HPDE6-E6E7 (cell line): ENCODE results near the gene APCDD1L.

ENCODE experiments used
- DNase-seq: peaks from one replicate; pipeline ENCODE4 v3.0.0; 2011; ENCODE audit warnings: missing footprints; ENCODE audit errors: extremely low spot score

APCDD1L gene

GRCh38 chr20:58492074-58492718 is 23.0 kb downstream of the APCDD1L start:
- DNase-seq = no peak

DNA sequence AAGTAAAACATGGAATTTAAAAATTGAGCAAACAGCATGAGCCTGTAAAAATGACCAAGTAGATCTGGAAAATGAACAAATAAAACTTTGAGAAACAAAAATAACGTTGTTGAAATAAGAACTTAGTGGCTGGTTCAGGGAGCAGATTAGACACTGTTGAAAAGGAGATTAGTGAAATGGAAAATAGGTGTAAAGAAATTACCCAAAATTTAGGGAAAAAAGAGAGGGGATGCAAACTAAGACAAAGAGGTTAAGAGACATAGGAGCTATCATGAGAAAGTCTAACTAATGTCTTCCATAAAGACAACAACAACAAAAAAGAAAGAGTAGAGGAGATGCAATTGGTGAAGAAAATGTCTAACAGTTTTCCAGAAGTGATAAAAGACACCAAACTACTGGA is 29.0 kb downstream of the APCDD1L start:
- DNase-seq = no peak

GRCh38 chr20:58485393-58485792 is 29.8 kb downstream of the APCDD1L start:
- DNase-seq = no peak

DNA sequence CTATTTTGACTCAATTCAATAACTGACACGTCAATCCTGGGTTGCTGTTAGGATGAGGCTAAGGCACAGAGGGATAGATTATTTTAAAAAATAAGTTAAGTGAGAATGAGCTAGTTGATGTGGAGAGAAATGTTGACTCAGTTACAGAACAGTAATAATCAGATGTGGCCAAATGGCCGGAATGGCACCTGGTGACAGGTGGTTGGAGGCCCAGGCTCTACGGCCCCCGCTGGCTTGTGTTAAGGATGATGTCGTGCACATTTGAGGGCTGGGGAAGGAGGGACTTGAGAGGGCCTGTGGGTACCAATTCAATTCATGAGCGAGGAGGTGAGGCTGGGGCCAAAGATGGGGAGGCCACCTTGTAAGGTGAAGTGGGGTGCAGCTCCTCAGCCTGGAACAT is 31.7 kb downstream of the APCDD1L start:
- no peak for DNase-seq

- DNase-seq = no peak
Measured at GRCh38 chr20:58483051-58483450, 32.1 kb downstream of the APCDD1L start.

- no peak for DNase-seq
Measured at GRCh38 chr20:58482416-58482815, 32.8 kb downstream of the APCDD1L start.

DNA sequence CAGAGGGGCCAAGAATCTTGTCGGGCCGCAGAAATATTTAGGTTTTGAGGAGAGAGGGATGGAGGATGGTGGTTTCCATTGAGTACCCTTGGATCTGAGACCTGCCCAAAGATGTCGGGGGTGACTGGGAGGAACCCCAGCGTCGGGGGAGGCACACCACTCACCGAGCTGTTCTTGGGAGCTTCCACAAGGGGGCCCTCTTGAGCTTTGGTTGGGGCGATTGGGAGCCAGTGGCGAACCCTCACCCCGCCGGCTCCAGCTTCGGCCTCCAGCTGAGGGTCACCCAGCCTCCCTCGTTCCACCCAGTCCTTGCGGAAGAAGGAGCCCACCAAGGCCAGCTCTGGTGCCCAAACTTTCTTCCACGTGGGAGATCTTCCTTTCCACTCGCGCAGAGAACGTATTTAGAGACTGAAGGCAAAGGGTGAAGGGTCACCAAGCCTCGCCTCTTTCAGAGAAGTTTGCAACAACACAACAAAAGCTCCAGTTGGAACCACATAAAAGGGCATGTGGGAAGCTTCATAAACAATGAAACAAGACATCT is 33.6 kb downstream of the APCDD1L start:
- DNase-seq = peak; percentile 68

- no peak for DNase-seq
Measured at GRCh38 chr20:58480551-58481336, 34.5 kb downstream of the APCDD1L start.

- no peak for DNase-seq
Measured at GRCh38 chr20:58479726-58480440, 35.3 kb downstream of the APCDD1L start.

- DNase-seq = no peak
Measured at GRCh38 chr20:58478141-58478805, 36.9 kb downstream of the APCDD1L start.

- DNase-seq = no peak
Measured at GRCh38 chr20:58475466-58475865, 39.7 kb downstream of the APCDD1L start.

DNA sequence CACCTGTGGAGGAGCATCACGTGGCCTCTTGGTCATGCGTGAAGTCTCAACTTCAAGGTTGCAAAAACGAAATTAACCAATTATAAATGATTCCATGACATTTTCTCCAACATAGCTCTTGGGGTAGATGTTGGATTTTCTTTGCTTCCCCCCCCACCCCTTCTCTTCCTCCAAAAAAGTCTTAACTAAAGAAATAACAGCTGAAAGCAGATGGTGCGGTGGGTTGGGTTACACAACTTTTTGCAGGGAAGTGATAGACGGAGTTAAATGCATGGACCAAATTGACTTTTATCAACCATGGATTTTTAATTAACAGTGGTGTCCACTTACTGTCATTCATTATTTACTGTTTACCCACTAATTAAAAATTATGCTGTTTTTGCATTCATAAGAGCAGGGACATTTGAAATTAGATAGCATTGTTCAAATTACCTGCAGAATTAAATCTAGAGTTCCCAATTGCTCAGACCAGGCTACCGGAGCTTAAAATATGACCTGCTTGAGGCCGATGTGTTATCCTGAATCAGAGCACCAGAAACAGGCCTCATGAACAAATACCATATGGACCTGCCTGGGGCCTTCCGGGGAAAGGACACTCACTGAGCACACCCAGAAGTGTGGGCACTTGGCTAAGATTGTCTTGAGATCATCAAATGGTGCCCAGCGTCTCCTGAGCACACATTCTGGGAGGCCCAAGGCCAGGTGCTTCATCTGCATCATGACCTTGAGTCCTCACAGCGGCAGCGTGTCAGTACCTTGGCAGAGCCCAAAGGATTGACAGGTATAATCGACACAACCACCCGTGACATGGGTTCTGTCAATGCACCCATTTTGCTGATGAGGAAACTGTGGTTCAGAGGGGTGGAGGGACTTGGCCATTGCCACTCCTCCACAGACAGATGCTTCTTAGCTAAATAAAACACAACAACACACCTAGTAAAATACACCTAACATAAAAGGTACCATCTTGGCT is 41.5 kb downstream of the APCDD1L start:
- no peak for DNase-seq

DNA sequence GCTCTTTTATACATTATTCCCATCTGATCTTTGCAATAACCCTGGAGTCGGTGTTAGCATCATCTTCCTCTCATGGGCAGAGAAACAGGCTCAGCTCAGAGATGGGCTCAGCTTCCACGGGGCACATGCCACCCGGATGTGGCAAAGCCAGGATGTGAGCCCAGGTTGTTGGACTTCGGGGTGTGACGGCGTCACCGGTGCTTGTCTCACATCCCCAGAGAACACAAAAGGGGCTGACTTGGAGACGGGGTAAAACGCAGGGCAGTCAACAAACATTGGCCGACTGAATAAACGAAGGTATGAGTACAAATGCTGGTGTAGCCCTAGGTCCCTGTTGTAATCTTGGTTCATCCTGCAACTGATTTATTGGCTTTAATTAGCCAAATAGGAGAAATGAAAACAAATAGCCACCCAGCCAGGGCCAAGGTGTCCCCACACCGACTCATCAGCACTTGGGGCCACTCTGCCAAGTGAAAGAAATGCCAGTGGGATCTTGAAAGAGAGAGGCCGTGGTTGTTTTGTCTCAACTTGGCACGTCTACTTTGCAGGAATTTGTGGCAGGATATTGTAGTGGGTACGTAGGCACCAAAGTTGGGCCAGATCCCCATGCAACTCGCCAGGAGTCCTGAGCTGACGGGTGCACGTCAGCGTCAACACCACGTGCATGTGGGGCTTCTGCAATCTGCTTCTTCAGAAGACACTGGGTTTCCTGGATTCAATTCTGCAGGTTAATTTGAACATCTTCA is 42.8 kb downstream of the APCDD1L start:
- DNase-seq = no peak

- DNase-seq = no peak
Measured at GRCh38 chr20:58471193-58472164, 43.7 kb downstream of the APCDD1L start.

DNA sequence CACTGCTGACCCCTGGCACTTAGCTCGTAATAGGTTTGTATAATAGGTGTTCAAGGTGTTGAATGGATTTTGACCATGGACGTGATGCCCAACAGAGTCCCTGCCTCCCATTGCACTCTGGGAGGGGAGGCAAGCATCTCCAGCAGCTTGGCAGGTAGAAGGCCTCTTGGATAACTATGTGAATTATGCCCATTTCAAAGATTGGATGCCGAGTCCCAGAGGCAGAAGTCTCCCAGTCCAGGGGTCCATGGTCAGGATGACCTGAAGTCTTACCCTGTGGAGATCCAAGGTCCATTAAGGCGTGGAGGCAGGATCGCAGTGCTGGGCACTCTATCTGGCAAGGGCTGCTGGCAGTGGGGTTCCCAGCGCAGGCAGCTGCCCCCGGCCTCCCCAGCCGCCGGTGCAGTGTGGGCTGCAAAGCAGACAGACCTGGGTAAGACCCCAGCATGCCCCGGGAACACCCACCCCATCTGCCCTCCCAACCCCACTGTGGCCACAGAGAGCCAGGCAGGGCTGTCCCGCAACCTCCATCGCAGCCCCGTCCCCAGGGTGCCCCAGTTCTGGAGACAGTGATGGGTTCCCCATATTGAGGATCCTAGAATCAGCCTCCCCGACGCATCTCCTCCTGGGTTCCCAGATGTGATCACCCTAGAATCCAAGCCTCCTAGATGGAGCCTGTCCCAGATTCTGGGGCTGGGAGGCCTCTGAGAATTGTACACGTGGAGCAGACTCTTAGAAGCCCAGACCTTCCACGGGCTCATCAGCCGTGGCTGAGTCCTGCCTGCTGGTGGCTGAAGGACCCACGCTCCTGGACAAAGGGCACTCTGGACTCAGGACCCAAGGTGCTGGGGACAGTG is 44.6 kb downstream of the APCDD1L start:
- DNase-seq = no peak

- DNase-seq = no peak
Measured at GRCh38 chr20:58469616-58470015, 45.6 kb downstream of the APCDD1L start.

DNA sequence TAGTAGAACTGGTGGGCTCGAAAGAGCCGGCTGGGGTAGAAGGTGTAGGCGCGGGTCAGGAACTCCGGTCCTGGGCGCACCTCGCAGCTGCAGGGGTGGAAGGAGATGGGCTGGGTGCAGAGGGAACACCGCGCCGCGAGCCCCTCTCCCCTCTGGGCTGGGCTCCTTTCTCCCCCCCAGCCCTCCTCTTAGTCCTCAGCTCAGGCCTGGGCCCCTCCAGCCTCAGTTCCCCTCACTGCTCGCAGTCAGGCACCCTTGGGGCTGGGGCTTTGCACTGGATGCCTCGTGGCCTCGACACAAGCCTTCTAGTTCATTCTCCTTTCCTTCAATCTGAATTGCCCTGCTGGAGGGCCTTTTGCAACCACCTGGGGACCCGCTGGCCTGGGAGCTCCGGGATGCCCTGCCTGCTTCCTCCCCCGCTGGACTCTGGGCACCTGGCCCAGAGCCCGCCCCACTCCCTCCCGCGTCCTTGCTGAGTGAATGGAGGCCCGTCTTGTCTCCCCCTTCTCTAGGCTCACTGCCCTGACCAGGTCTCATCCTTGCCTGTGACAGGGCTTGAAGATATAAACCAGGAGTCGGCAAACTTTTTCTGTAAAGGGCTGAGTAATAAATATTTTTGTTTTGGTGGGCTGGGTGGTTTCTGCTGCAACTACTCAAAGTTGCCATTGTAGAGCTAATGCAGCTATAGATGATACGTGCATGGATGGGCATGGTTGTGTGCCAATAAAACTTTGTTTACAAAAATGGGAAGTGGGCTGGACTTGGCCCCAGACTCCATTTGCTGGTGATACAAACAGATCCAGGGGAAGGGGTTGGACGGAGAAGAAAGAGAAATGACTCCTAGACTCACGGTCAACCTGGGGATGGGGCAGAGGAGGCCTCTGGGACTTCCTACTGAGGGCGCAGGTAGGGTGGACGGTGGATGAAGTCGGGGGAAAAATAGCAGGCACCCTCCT is 47.3 kb downstream of the APCDD1L start:
- no peak for DNase-seq
